ENCODE results near the gene CYCS. TPM values are rescaled to one million over a fixed set of nuclear protein-coding genes. Genes with fewer than 3 reads are reported as not detected.
"Not testable (repeated sequence)": the region's sequence is repeated elsewhere in the genome, so short reads cannot be mapped to it uniquely, and the experiment has no call there.

CYCS gene
- total RNA-seq: 39.1 TPM

- H3K27ac ChIP-seq (ENCODE audit: low read depth, low read length): peak within 1 kb of the TSS; percentile 93
- H3K36me3 ChIP-seq (ENCODE audit: control insufficient read depth in 3 of 3, insufficient read depth in 3 of 3, low read length in 3 of 3): peaks cover 5 to 20% (median 18%) of the 10 kb centered on the region in 3 donors
- H3K9me3 ChIP-seq (ENCODE audit: control insufficient read depth in 3 of 3, low read length in 3 of 3): no peaks in the 10 kb centered on the region
- peaks cover 7 to 21% (median 9%) of the 10 kb centered on the region in 3 donors for H3K4me1 ChIP-seq (ENCODE audit: control insufficient read depth in 3 of 3, insufficient read depth in 3 of 3, low read length in 3 of 3)
- H3K27me3 ChIP-seq (ENCODE audit: control insufficient read depth in 3 of 3, insufficient read depth in 3 of 3, low read length in 3 of 3): no peaks in the 10 kb centered on the region
- H3K4me3 ChIP-seq (ENCODE audit: low read length in 3 of 3): peak within 1 kb of the TSS; percentile 93 to 100 (median 97)
- H3K9ac ChIP-seq (ENCODE audit: low read depth in 1 of 3, low read length in 3 of 3): peak within 1 kb of the TSS; percentile 92 to 95 (median 95)
These were observed at the start of gene CYCS for GRCh38 chr7:25125137-25125946. Gene CYCS (minus strand): TSS chr7:25125260. CDS start chr7:25124119, 1,141 bp downstream.

GRCh38 chr7:25173184-25173583 lies 48.1 kb upstream of the CYCS start:
- Histone ChIP-seq H3K4me3 (ENCODE audit: low read length in 3 of 3) (no peak overlapping the region), H3K9ac (ENCODE audit: low read depth in 1 of 3, low read length in 3 of 3) (no peak overlapping the region), H3K4me1 (ENCODE audit: control insufficient read depth in 3 of 3, insufficient read depth in 3 of 3, low read length in 3 of 3) (no peaks in the 10 kb centered on the region), H3K36me3 (ENCODE audit: control insufficient read depth in 3 of 3, insufficient read depth in 3 of 3, low read length in 3 of 3) (no peaks in the 10 kb centered on the region), H3K9me3 (ENCODE audit: control insufficient read depth in 3 of 3, low read length in 3 of 3) (no peaks in the 10 kb centered on the region), H3K27me3 (ENCODE audit: control insufficient read depth in 3 of 3, insufficient read depth in 3 of 3, low read length in 3 of 3) (no peaks in the 10 kb centered on the region), H3K27ac (ENCODE audit: low read depth, low read length) (no peak overlapping the region)

GRCh38 chr7:25171516-25171915 lies 46.5 kb upstream of the CYCS start:
- Histone ChIP-seq H3K36me3 (ENCODE audit: control insufficient read depth in 3 of 3, insufficient read depth in 3 of 3, low read length in 3 of 3) (no peaks in the 10 kb centered on the region), H3K27me3 (ENCODE audit: control insufficient read depth in 3 of 3, insufficient read depth in 3 of 3, low read length in 3 of 3) (no peaks in the 10 kb centered on the region), H3K4me1 (ENCODE audit: control insufficient read depth in 3 of 3, insufficient read depth in 3 of 3, low read length in 3 of 3) (no peaks in the 10 kb centered on the region), H3K9ac (ENCODE audit: low read depth in 1 of 3, low read length in 3 of 3) (no peak overlapping the region), H3K9me3 (ENCODE audit: control insufficient read depth in 3 of 3, low read length in 3 of 3) (no peaks in the 10 kb centered on the region), H3K27ac (ENCODE audit: low read depth, low read length) (no peak overlapping the region), H3K4me3 (ENCODE audit: low read length in 3 of 3) (no peak overlapping the region)

- no peaks in the 10 kb centered on the region for H3K36me3 ChIP-seq (ENCODE audit: control insufficient read depth in 3 of 3, insufficient read depth in 3 of 3, low read length in 3 of 3)
- H3K4me3 ChIP-seq (ENCODE audit: low read length in 3 of 3): no peak overlapping the region
- no peaks in the 10 kb centered on the region for H3K9me3 ChIP-seq (ENCODE audit: control insufficient read depth in 3 of 3, low read length in 3 of 3)
- H3K27me3 ChIP-seq (ENCODE audit: control insufficient read depth in 3 of 3, insufficient read depth in 3 of 3, low read length in 3 of 3): no peaks in the 10 kb centered on the region
- no peak overlapping the region for H3K9ac ChIP-seq (ENCODE audit: low read depth in 1 of 3, low read length in 3 of 3)
- no peak overlapping the region for H3K27ac ChIP-seq (ENCODE audit: low read depth, low read length)
- no peaks in the 10 kb centered on the region for H3K4me1 ChIP-seq (ENCODE audit: control insufficient read depth in 3 of 3, insufficient read depth in 3 of 3, low read length in 3 of 3)
These were observed 46.0 kb upstream of the CYCS start for GRCh38 chr7:25171071-25171470.

DNA sequence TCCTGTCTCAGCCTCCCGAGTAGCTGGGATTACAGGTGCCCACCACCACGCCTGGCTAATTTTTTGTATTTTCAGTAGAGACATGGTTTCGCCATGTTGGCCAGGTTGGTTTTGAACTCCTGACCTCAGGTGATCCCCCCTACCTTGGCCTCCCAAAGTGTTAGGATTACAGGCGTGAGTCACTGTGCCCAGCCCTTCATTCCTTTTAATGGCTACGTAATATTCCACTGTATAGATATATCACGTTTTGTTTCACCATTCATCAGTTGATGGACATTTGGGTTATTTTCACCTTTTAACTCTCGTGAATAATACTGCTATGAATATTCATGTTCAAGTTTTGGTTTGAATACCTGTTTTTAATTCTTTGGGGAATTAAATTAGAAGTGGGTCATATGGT lies 44.6 kb upstream of the CYCS start:
- no peak overlapping the region for H3K4me3 ChIP-seq (ENCODE audit: low read length in 3 of 3)

GRCh38 chr7:25168145-25168544 lies 43.1 kb upstream of the CYCS start:
- no peak overlapping the region for H3K4me3 ChIP-seq (ENCODE audit: low read length in 3 of 3)
- H3K27me3 ChIP-seq (ENCODE audit: control insufficient read depth in 3 of 3, insufficient read depth in 3 of 3, low read length in 3 of 3): no peaks in the 10 kb centered on the region
- H3K4me1 ChIP-seq (ENCODE audit: control insufficient read depth in 3 of 3, insufficient read depth in 3 of 3, low read length in 3 of 3): no peaks in the 10 kb centered on the region
- H3K9me3 ChIP-seq (ENCODE audit: control insufficient read depth in 3 of 3, low read length in 3 of 3): no peaks in the 10 kb centered on the region
- H3K27ac ChIP-seq (ENCODE audit: low read depth, low read length): no peak overlapping the region
- H3K9ac ChIP-seq (ENCODE audit: low read depth in 1 of 3, low read length in 3 of 3): no peak overlapping the region
- no peaks in the 10 kb centered on the region for H3K36me3 ChIP-seq (ENCODE audit: control insufficient read depth in 3 of 3, insufficient read depth in 3 of 3, low read length in 3 of 3)

More for the DNA sequence above, 44.6 kb upstream of the CYCS start:
- Histone ChIP-seq H3K9ac (ENCODE audit: low read depth in 1 of 3, low read length in 3 of 3) (no peak overlapping the region), H3K27me3 (ENCODE audit: control insufficient read depth in 3 of 3, insufficient read depth in 3 of 3, low read length in 3 of 3) (no peaks in the 10 kb centered on the region), H3K9me3 (ENCODE audit: control insufficient read depth in 3 of 3, low read length in 3 of 3) (no peaks in the 10 kb centered on the region), H3K36me3 (ENCODE audit: control insufficient read depth in 3 of 3, insufficient read depth in 3 of 3, low read length in 3 of 3) (no peaks in the 10 kb centered on the region), H3K27ac (ENCODE audit: low read depth, low read length) (no peak overlapping the region), H3K4me1 (ENCODE audit: control insufficient read depth in 3 of 3, insufficient read depth in 3 of 3, low read length in 3 of 3) (no peaks in the 10 kb centered on the region)

DNA sequence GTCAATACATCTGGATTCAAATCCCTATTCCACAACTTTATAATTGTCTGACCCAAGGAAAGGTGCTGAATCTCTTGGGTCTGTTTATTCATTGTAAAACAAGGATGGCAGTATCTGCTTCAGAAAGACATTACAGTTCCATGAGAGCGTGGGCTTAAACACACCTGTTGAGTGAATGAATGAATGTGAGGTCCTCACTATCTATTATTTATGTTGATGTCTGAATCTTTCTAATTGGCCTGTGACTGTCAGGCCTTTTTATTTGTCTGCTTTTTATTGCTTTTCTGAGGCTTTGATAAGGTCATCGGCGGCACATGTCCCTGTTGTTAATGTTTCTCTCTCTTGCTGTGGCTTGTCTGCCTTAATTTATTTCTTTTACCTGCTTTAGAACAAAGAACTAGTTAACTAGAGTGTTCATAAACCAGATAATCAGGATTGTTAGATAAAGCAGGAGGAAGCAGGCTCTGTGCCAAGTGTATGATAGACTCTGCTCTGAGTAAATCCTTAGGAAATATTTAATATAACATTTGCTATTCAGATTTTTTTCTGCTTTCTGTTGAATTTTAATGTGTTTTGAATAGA lies 42.3 kb upstream of the CYCS start:
- no peaks in the 10 kb centered on the region for H3K36me3 ChIP-seq (ENCODE audit: control insufficient read depth in 3 of 3, insufficient read depth in 3 of 3, low read length in 3 of 3)
- H3K27me3 ChIP-seq (ENCODE audit: control insufficient read depth in 3 of 3, insufficient read depth in 3 of 3, low read length in 3 of 3): no peaks in the 10 kb centered on the region
- H3K9me3 ChIP-seq (ENCODE audit: control insufficient read depth in 3 of 3, low read length in 3 of 3): no peaks in the 10 kb centered on the region
- H3K9ac ChIP-seq (ENCODE audit: low read depth in 1 of 3, low read length in 3 of 3): no peak overlapping the region
- no peak overlapping the region for H3K4me3 ChIP-seq (ENCODE audit: low read length in 3 of 3)
- H3K27ac ChIP-seq (ENCODE audit: low read depth, low read length): no peak overlapping the region
- no peaks in the 10 kb centered on the region for H3K4me1 ChIP-seq (ENCODE audit: control insufficient read depth in 3 of 3, insufficient read depth in 3 of 3, low read length in 3 of 3)

DNA sequence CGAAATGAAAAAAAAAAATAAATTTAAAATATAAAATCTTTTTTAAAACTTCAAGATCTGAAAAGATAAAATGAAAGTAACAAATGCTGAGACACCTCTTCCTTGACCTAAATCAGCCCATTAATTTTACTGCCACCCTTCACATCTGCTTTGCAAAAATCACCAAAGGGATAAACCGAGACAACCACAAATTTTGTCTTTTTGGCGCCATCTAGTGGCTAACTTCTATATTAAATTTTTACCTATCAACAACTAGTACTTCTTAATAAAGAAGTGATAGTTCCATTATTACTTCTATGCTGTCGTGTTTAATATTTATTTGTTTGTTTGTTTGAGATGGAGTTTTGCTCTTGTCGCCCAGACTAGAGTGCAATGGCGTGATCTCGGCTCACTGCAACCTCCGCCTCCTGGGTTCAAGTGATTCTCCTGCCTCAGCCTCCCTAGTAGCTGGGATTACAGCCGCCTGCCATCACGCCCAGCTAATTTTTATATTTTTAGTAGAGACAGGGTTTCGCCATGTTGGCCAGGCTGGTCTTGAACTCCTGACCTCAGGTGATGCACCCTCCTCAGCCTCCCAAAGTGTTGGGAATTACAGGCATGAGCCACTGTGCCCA lies 35.0 kb upstream of the CYCS start:
- H3K9me3 ChIP-seq (ENCODE audit: control insufficient read depth in 3 of 3, low read length in 3 of 3); H3K4me1 ChIP-seq (ENCODE audit: control insufficient read depth in 3 of 3, insufficient read depth in 3 of 3, low read length in 3 of 3); H3K27ac ChIP-seq (ENCODE audit: low read depth, low read length); H3K36me3 ChIP-seq (ENCODE audit: control insufficient read depth in 3 of 3, insufficient read depth in 3 of 3, low read length in 3 of 3); H3K4me3 ChIP-seq (ENCODE audit: low read length in 3 of 3); H3K9ac ChIP-seq (ENCODE audit: low read depth in 1 of 3, low read length in 3 of 3); H3K27me3 ChIP-seq (ENCODE audit: control insufficient read depth in 3 of 3, insufficient read depth in 3 of 3, low read length in 3 of 3): not testable (repeated sequence)

DNA sequence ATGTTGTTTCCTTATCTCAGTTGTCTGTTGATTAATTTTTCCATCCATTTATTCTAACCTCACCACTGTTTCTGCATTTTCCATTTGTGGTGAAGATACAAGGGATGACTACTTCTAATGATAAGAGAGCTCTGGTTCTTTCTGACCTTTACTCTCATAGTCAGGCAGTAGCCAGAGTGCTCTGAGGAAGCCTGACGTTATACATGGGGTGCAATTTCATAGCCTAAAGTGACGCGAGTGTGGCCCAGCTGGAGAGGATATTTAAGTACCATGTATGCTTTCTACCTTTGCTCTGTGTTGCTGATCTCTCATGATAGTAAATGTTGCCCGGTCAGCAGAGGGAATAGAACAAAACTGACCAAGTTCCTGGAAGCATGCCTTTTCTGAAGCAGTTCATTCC lies 33.9 kb upstream of the CYCS start:
- no peak overlapping the region for H3K9ac ChIP-seq (ENCODE audit: low read depth in 1 of 3, low read length in 3 of 3)
- H3K9me3 ChIP-seq (ENCODE audit: control insufficient read depth in 3 of 3, low read length in 3 of 3): no peaks in the 10 kb centered on the region
- no peak overlapping the region for H3K4me3 ChIP-seq (ENCODE audit: low read length in 3 of 3)
- peaks cover 0 to 4% (median 0%) of the 10 kb centered on the region in 3 donors for H3K36me3 ChIP-seq (ENCODE audit: control insufficient read depth in 3 of 3, insufficient read depth in 3 of 3, low read length in 3 of 3)
- no peak overlapping the region for H3K27ac ChIP-seq (ENCODE audit: low read depth, low read length)
- no peaks in the 10 kb centered on the region for H3K4me1 ChIP-seq (ENCODE audit: control insufficient read depth in 3 of 3, insufficient read depth in 3 of 3, low read length in 3 of 3)
- H3K27me3 ChIP-seq (ENCODE audit: control insufficient read depth in 3 of 3, insufficient read depth in 3 of 3, low read length in 3 of 3): no peaks in the 10 kb centered on the region

- no peaks in the 10 kb centered on the region for H3K4me1 ChIP-seq (ENCODE audit: control insufficient read depth in 3 of 3, insufficient read depth in 3 of 3, low read length in 3 of 3)
- no peaks in the 10 kb centered on the region for H3K9me3 ChIP-seq (ENCODE audit: control insufficient read depth in 3 of 3, low read length in 3 of 3)
- no peak overlapping the region for H3K4me3 ChIP-seq (ENCODE audit: low read length in 3 of 3)
- no peak overlapping the region for H3K9ac ChIP-seq (ENCODE audit: low read depth in 1 of 3, low read length in 3 of 3)
- peaks cover 0 to 7% (median 0%) of the 10 kb centered on the region in 3 donors for H3K36me3 ChIP-seq (ENCODE audit: control insufficient read depth in 3 of 3, insufficient read depth in 3 of 3, low read length in 3 of 3)
- no peak overlapping the region for H3K27ac ChIP-seq (ENCODE audit: low read depth, low read length)
- no peaks in the 10 kb centered on the region for H3K27me3 ChIP-seq (ENCODE audit: control insufficient read depth in 3 of 3, insufficient read depth in 3 of 3, low read length in 3 of 3)
These were observed 26.7 kb upstream of the CYCS start for GRCh38 chr7:25151773-25152172.
